Smooth muscle cell of the brain vasculature (primary cell): ENCODE data around the gene SCAPER.
"Not testable (repeated sequence)": the region's sequence is repeated elsewhere in the genome, so short reads cannot be mapped to it uniquely, and the experiment has no call there.

Experiments
- DNase-seq: peaks from one replicate; pipeline ENCODE4 v3.0.0-alpha.2; 2012; ENCODE audit warnings: low read depth, low spot score

Gene SCAPER

GRCh38 chr15:76773234-76773633 lies 131.9 kb downstream of the SCAPER start:
- no peak for DNase-seq

- no peak for DNase-seq
Observed at GRCh38 chr15:76772776-76773175, 132.4 kb downstream of the SCAPER start.

- DNase-seq = no peak
Observed at GRCh38 chr15:76764004-76764403, 141.1 kb downstream of the SCAPER start.

- DNase-seq = no peak
Observed at GRCh38 chr15:76763554-76763953, 141.6 kb downstream of the SCAPER start.

- DNase-seq = no peak
Observed at GRCh38 chr15:76756381-76756780, 148.8 kb downstream of the SCAPER start.

GRCh38 chr15:76753771-76754170 lies 151.4 kb downstream of the SCAPER start:
- DNase-seq = no peak

- DNase-seq = no peak
Observed at GRCh38 chr15:76753131-76753530, 152.0 kb downstream of the SCAPER start.

- no peak for DNase-seq
Observed at GRCh38 chr15:76752549-76752948, 152.6 kb downstream of the SCAPER start.

GRCh38 chr15:76737573-76737972 lies 167.6 kb downstream of the SCAPER start:
- no peak for DNase-seq

- not testable (repeated sequence) for DNase-seq
Observed at GRCh38 chr15:76732321-76732720, 172.8 kb downstream of the SCAPER start.

- no peak for DNase-seq
Observed at GRCh38 chr15:76730262-76730661, 174.9 kb downstream of the SCAPER start.

- DNase-seq = no peak
Observed at GRCh38 chr15:76718863-76719262, 186.3 kb downstream of the SCAPER start.

GRCh38 chr15:76714950-76715349 lies 190.2 kb downstream of the SCAPER start:
- DNase-seq = no peak

- no peak for DNase-seq
Observed at GRCh38 chr15:76711351-76711827, 193.8 kb downstream of the SCAPER start.

- DNase-seq = not testable (repeated sequence)
Observed at GRCh38 chr15:76704032-76704431, 201.1 kb downstream of the SCAPER start.

- DNase-seq = no peak
Observed at GRCh38 chr15:76696840-76697239, 208.3 kb downstream of the SCAPER start.

- DNase-seq = not testable (repeated sequence)
Observed at GRCh38 chr15:76692546-76692945, 212.6 kb downstream of the SCAPER start.

GRCh38 chr15:76687592-76687991 lies 217.5 kb downstream of the SCAPER start:
- DNase-seq = not testable (repeated sequence)

GRCh38 chr15:76684002-76684401 lies 221.1 kb downstream of the SCAPER start:
- DNase-seq = no peak

GRCh38 chr15:76682833-76683232 lies 222.3 kb downstream of the SCAPER start:
- DNase-seq = no peak

- no peak for DNase-seq
Observed at GRCh38 chr15:76682259-76682658, 222.9 kb downstream of the SCAPER start.

- DNase-seq = no peak
Observed at GRCh38 chr15:76678766-76679165, 226.4 kb downstream of the SCAPER start.

GRCh38 chr15:76674883-76675282 lies 230.3 kb downstream of the SCAPER start:
- no peak for DNase-seq

GRCh38 chr15:76669521-76670207 lies 235.5 kb downstream of the SCAPER start:
- no peak for DNase-seq
